HepG2 (cell line): ENCODE data around the gene FAM222B. TPM values are rescaled to one million over a fixed set of nuclear protein-coding genes. Genes with fewer than 3 reads are reported as not detected.
A peak's percentile ranks its signal among the peaks of the same experiment; 100 is the strongest.

Experiments used
- ATAD3A ChIP-seq: sonication (generic); formaldehyde crosslinking; IDR thresholded peaks from 2 replicates; pipeline ENCODE4 v1.4.0; 2020; ENCODE audit warnings: missing genetic modification reagents
- BORCS8-MEF2B ChIP-seq: sonication (generic); formaldehyde crosslinking; IDR thresholded peaks from 2 replicates; pipeline ENCODE4 v1.8.0; 2022; ENCODE audit warnings: mild to moderate bottlenecking, missing genetic modification reagents
- MTA1 ChIP-seq: sonication (generic); formaldehyde crosslinking; IDR thresholded peaks from 2 replicates; pipeline ENCODE4 v1.4.0; 2020; ENCODE audit warnings: missing genetic modification reagents, mild to moderate bottlenecking, borderline replicate concordance
- ONECUT2 ChIP-seq: sonication (generic); formaldehyde crosslinking; IDR thresholded peaks from 2 replicates; pipeline ENCODE4 v1.4.0; 2020; ENCODE audit warnings: missing genetic modification reagents
- PHF5A ChIP-seq: IDR thresholded peaks from one replicate; pipeline ENCODE4 v1.6.1; 2018; ENCODE audit warnings: low read depth, missing genetic modification reagents; ENCODE audit not compliant: unreplicated experiment
- PHF8 ChIP-seq: sonication (generic); formaldehyde crosslinking; IDR thresholded peaks from 2 replicates; pipeline ENCODE4 v1.5.0; 2020; ENCODE audit warnings: missing genetic modification reagents
- RCOR2 ChIP-seq: IDR thresholded peaks from 2 replicates; pipeline ENCODE4 v1.6.1; 2016; ENCODE audit warnings: missing biosample characterization, missing genetic modification reagents
- SMARCE1 ChIP-seq: fragments of 450-650 bp; IDR thresholded peaks from 2 replicates; pipeline ENCODE4 v1.6.1; 2017; ENCODE audit warnings: borderline replicate concordance
- THAP11 ChIP-seq: IDR thresholded peaks from 2 replicates; pipeline ENCODE4 v1.6.1; 2016; ENCODE audit warnings: missing biosample characterization, missing genetic modification reagents
- TRIM24 ChIP-seq: sonication (generic); formaldehyde crosslinking; IDR thresholded peaks from 2 replicates; pipeline ENCODE4 v1.8.0; 2022; ENCODE audit warnings: mild to moderate bottlenecking, missing genetic modification reagents
- U2AF1 ChIP-seq: fragments of 200-400 bp; formaldehyde crosslinking; optimal IDR thresholded peaks from 2 replicates; pipeline ENCODE3; 2017; ENCODE audit warnings: mild to moderate bottlenecking, low read depth, low read length
- ZNF737 ChIP-seq: sonication (generic); formaldehyde crosslinking; IDR thresholded peaks from 2 replicates; pipeline ENCODE4 v1.5.0; 2020; ENCODE audit warnings: missing genetic modification reagents, mild to moderate bottlenecking, borderline replicate concordance
- ZNF790 ChIP-seq: sonication (generic); formaldehyde crosslinking; IDR thresholded peaks from 2 replicates; pipeline ENCODE4 v1.8.0; 2022; ENCODE audit warnings: missing genetic modification reagents, mild to moderate bottlenecking, borderline replicate concordance
- polyA plus RNA-seq, 8 experiments: library from polyadenylated mRNA; depleted of rRNA in 3 of 8; stranded (reverse) in 7 of 8; unstranded in 1 of 8; fragments of >200 nt; fragmentation: Illumina TruSeq in 4 of 8; extraction: Trizol in 4 of 8; gene quantifications; 2 replicates each; pipeline versions ENCODE4 v1.2.1 to v1.2.3, GENCODE V29; 2011 to 2016; ENCODE audit warnings: low read depth in 4 of 8, missing spikeins in 1 of 8, mixed read lengths in 1 of 8; ENCODE audit not compliant: insufficient read depth in 1 of 8
- total RNA-seq, 5 experiments: library from RNA; depleted of rRNA; stranded (reverse); fragments of >200 nt; fragmentation: Illumina TruSeq; extraction: Trizol; gene quantifications; 2 replicates each; pipeline ENCODE4 v1.2.3, GENCODE V29; 2016; ENCODE audit warnings: low read depth in 1 of 5
- TF ChIP-seq, protein P1 (sequence below): sonication (generic); formaldehyde crosslinking; IDR thresholded peaks from 2 replicates; pipeline ENCODE4 v1.4.0; 2020; ENCODE audit warnings: low read depth, missing genetic modification reagents
- TF ChIP-seq, protein P2 (sequence below): sonication (generic); formaldehyde crosslinking; IDR thresholded peaks from 2 replicates; pipeline ENCODE4; 2020; ENCODE audit warnings: missing genetic modification reagents, mild to moderate bottlenecking, borderline replicate concordance
- TF ChIP-seq, protein P3 (sequence below): sonication (generic); formaldehyde crosslinking; IDR thresholded peaks from 2 replicates; pipeline ENCODE4 v1.4.0; 2020; ENCODE audit warnings: mild to moderate bottlenecking, missing genetic modification reagents
- TF ChIP-seq, protein P4 (sequence below): sonication (generic); formaldehyde crosslinking; IDR thresholded peaks from 2 replicates; pipeline ENCODE4 v1.9.0; 2022; ENCODE audit warnings: low read depth, missing genetic modification reagents
- TF ChIP-seq, protein P5 (sequence below): sonication (generic); formaldehyde crosslinking; IDR thresholded peaks from 2 replicates; pipeline ENCODE4 v1.5.0; 2020; ENCODE audit warnings: missing genetic modification reagents, mild to moderate bottlenecking, borderline replicate concordance

The FAM222B gene
- total and polyA plus RNA-seq, 2 of the 13 experiments (the other 11 are each of a cell fraction or from before 2014, with no cell fraction given) = 3.5 to 7.3 TPM

DNA sequence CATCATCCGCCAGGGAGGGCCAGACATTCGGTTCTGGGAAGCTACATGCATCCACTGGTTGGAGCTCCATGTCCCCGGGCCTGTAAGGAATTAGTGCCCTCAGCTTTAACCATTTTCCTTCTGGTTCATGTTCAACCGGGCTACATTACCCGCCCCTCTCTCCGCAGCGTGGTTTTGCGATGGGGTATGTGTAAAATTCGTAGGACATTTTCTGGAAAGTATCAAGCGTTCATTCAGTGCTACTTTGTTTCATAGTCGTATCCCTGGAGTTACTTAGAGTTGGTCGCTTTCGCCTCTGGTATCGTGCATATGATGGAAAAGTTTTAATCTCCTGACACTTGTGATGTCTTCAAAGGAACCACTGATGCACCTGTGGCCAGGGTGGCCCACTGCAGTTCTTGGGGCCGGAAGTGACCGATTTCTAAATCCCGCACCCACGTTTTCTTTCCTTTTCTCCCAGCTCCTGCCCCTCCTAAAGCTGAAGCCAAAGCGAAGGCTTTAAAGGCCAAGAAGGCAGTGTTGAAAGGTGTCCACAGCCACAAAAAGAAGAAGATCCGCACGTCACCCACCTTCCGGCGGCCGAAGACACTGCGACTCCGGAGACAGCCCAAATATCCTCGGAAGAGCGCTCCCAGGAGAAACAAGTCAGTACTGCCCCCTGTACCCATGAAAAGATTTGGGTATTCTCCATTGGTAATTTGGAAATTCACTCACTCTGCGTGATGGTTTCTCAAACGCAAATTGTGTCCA, 122.2 kb downstream of the FAM222B start (continued):
- TF ChIP-seq BORCS8-MEF2B (CRISPR knock-in tag) = no peak
- no peak for TF ChIP-seq U2AF1
- TF ChIP-seq, protein P1, sequence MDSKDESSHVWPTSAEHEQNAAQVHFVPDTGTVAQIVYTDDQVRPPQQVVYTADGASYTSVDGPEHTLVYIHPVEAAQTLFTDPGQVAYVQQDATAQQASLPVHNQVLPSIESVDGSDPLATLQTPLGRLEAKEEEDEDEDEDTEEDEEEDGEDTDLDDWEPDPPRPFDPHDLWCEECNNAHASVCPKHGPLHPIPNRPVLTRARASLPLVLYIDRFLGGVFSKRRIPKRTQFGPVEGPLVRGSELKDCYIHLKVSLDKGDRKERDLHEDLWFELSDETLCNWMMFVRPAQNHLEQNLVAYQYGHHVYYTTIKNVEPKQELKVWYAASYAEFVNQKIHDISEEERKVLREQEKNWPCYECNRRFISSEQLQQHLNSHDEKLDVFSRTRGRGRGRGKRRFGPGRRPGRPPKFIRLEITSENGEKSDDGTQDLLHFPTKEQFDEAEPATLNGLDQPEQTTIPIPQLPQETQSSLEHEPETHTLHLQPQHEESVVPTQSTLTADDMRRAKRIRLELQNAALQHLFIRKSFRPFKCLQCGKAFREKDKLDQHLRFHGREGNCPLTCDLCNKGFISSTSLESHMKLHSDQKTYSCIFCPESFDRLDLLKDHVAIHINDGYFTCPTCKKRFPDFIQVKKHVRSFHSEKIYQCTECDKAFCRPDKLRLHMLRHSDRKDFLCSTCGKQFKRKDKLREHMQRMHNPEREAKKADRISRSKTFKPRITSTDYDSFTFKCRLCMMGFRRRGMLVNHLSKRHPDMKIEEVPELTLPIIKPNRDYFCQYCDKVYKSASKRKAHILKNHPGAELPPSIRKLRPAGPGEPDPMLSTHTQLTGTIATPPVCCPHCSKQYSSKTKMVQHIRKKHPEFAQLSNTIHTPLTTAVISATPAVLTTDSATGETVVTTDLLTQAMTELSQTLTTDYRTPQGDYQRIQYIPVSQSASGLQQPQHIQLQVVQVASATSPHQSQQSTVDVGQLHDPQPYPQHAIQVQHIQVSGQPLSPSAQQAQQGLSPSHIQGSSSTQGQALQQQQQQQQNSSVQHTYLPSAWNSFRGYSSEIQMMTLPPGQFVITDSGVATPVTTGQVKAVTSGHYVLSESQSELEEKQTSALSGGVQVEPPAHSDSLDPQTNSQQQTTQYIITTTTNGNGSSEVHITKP (CRISPR knock-in tag) = no peak
- no peak for TF ChIP-seq ZNF790 (CRISPR knock-in tag)
- no peak for TF ChIP-seq MTA1 (CRISPR knock-in tag)
- TF ChIP-seq, protein P2, sequence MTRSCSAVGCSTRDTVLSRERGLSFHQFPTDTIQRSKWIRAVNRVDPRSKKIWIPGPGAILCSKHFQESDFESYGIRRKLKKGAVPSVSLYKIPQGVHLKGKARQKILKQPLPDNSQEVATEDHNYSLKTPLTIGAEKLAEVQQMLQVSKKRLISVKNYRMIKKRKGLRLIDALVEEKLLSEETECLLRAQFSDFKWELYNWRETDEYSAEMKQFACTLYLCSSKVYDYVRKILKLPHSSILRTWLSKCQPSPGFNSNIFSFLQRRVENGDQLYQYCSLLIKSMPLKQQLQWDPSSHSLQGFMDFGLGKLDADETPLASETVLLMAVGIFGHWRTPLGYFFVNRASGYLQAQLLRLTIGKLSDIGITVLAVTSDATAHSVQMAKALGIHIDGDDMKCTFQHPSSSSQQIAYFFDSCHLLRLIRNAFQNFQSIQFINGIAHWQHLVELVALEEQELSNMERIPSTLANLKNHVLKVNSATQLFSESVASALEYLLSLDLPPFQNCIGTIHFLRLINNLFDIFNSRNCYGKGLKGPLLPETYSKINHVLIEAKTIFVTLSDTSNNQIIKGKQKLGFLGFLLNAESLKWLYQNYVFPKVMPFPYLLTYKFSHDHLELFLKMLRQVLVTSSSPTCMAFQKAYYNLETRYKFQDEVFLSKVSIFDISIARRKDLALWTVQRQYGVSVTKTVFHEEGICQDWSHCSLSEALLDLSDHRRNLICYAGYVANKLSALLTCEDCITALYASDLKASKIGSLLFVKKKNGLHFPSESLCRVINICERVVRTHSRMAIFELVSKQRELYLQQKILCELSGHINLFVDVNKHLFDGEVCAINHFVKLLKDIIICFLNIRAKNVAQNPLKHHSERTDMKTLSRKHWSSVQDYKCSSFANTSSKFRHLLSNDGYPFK = peak; percentile 29; the same call in 1 of the 2 replicates
- TF ChIP-seq RCOR2 (CRISPR knock-in tag) = no peak
- TF ChIP-seq, protein P3, sequence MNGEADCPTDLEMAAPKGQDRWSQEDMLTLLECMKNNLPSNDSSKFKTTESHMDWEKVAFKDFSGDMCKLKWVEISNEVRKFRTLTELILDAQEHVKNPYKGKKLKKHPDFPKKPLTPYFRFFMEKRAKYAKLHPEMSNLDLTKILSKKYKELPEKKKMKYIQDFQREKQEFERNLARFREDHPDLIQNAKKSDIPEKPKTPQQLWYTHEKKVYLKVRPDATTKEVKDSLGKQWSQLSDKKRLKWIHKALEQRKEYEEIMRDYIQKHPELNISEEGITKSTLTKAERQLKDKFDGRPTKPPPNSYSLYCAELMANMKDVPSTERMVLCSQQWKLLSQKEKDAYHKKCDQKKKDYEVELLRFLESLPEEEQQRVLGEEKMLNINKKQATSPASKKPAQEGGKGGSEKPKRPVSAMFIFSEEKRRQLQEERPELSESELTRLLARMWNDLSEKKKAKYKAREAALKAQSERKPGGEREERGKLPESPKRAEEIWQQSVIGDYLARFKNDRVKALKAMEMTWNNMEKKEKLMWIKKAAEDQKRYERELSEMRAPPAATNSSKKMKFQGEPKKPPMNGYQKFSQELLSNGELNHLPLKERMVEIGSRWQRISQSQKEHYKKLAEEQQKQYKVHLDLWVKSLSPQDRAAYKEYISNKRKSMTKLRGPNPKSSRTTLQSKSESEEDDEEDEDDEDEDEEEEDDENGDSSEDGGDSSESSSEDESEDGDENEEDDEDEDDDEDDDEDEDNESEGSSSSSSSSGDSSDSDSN (CRISPR knock-in tag) = peak; percentile 23; the same call in 1 of the 2 replicates
- no peak for TF ChIP-seq ATAD3A (CRISPR knock-in tag)
- no peak for TF ChIP-seq ONECUT2 (CRISPR knock-in tag)
- TF ChIP-seq, protein P4, sequence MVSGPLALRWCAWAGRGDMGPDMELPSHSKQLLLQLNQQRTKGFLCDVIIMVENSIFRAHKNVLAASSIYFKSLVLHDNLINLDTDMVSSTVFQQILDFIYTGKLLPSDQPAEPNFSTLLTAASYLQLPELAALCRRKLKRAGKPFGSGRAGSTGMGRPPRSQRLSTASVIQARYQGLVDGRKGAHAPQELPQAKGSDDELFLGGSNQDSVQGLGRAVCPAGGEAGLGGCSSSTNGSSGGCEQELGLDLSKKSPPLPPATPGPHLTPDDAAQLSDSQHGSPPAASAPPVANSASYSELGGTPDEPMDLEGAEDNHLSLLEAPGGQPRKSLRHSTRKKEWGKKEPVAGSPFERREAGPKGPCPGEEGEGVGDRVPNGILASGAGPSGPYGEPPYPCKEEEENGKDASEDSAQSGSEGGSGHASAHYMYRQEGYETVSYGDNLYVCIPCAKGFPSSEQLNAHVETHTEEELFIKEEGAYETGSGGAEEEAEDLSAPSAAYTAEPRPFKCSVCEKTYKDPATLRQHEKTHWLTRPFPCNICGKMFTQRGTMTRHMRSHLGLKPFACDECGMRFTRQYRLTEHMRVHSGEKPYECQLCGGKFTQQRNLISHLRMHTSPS (CRISPR knock-in tag) = no peak
- no peak for TF ChIP-seq SMARCE1
- no peak for TF ChIP-seq THAP11 (CRISPR knock-in tag)
- TF ChIP-seq TRIM24 (CRISPR knock-in tag) = no peak
- TF ChIP-seq, protein P5, sequence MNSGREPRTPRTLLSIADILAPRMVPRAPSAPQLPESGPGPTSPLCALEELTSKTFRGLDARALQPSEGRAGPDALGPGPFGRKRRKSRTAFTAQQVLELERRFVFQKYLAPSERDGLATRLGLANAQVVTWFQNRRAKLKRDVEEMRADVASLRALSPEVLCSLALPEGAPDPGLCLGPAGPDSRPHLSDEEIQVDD (CRISPR knock-in tag) = no peak
- TF ChIP-seq PHF8 (CRISPR knock-in tag) = peak; percentile 8; the same call in 1 of the 2 replicates
- TF ChIP-seq ZNF737 (CRISPR knock-in tag) = peak; percentile 69; the same call in 1 of the 2 replicates
- TF ChIP-seq PHF5A (CRISPR knock-in tag) = peak; percentile 12
